Progenitor cell of endocrine pancreas (in vitro differentiated cells): ENCODE measurements around the gene ZNF479. TPM values are rescaled to one million over a fixed set of nuclear protein-coding genes. Genes with fewer than 3 reads are reported as not detected.
"Not testable (repeated sequence)": the region's sequence is repeated elsewhere in the genome, so short reads cannot be mapped to it uniquely, and the experiment has no call there.

Experiments used
- DNase-seq: peaks from one replicate; pipeline ENCODE4 v3.0.0; 2021; ENCODE audit warnings: low spot score; ENCODE audit not compliant: unreplicated experiment
- H3K27ac Mint-ChIP-seq: 2 replicates; pipeline ENCODE4 v1.8.0; 2021; ENCODE audit warnings: mild to moderate bottlenecking, moderate library complexity, mixed read lengths
- H3K27me3 Mint-ChIP-seq: 2 replicates; pipeline ENCODE4 v1.8.0; 2021; ENCODE audit warnings: mixed read lengths
- H3K36me3 Mint-ChIP-seq: 2 replicates; pipeline ENCODE4 v1.8.0; 2022; ENCODE audit warnings: mixed read lengths; ENCODE audit not compliant: insufficient read depth
- H3K4me1 Mint-ChIP-seq: 2 replicates; pipeline ENCODE4 v1.8.0; 2021; ENCODE audit warnings: low read depth, mixed read lengths
- H3K4me3 Mint-ChIP-seq: 2 replicates; pipeline ENCODE4 v1.8.0; 2021; ENCODE audit warnings: low read depth, mild to moderate bottlenecking, moderate library complexity, mixed read lengths
- H3K9me3 Mint-ChIP-seq: 2 replicates; pipeline ENCODE4 v1.8.0; 2021; ENCODE audit warnings: low read depth, mixed read lengths
- CTCF ChIP-seq: fragments of 200-600 bp; sonication (generic); IDR thresholded peaks from one replicate; pipeline ENCODE4 v1.5.0; 2021; ENCODE audit warnings: antibody characterized with exemption, mild to moderate bottlenecking; ENCODE audit not compliant: unreplicated experiment
- total RNA-seq: library from RNA; stranded (reverse); gene quantifications from 2 replicates; pipeline ENCODE4 v1.2.1, GENCODE V29; 2021

ZNF479 gene
- total RNA-seq, 1 donor from 2014 or later: not detected

- Mint-ChIP-seq H3K27ac (no peak overlapping the region), H3K36me3 (no peaks in the 10 kb centered on the region), H3K27me3 (no peaks in the 10 kb centered on the region), H3K4me1 (no peaks in the 10 kb centered on the region), H3K4me3 (no peak overlapping the region), H3K9me3 (peaks cover 12% of the 10 kb centered on the region)
- DNase-seq: no peak
- no peak for TF ChIP-seq CTCF
Measured at GRCh38 chr7:57177856-57178767, 45.9 kb upstream of the ZNF479 start.

- H3K4me1 Mint-ChIP-seq: no peaks in the 10 kb centered on the region
Measured at GRCh38 chr7:57176928-57177635, 44.8 kb upstream of the ZNF479 start.

GRCh38 chr7:57165285-57165899 lies 33.2 kb upstream of the ZNF479 start:
- Mint-ChIP-seq H3K4me1 (no peaks in the 10 kb centered on the region), H3K27ac (no peak overlapping the region), H3K36me3 (no peaks in the 10 kb centered on the region), H3K4me3 (no peak overlapping the region), H3K9me3 (peaks cover 38% of the 10 kb centered on the region), H3K27me3 (no peaks in the 10 kb centered on the region)
- DNase-seq: no peak
- TF ChIP-seq CTCF: no peak

More at GRCh38 chr7:57176928-57177635, 44.8 kb upstream of the ZNF479 start:
- Mint-ChIP-seq H3K27me3 (no peaks in the 10 kb centered on the region), H3K4me3 (no peak overlapping the region), H3K27ac (no peak overlapping the region), H3K36me3 (no peaks in the 10 kb centered on the region), H3K9me3 (peaks cover 10% of the 10 kb centered on the region)
- TF ChIP-seq CTCF: no peak
- DNase-seq: no peak

GRCh38 chr7:57120123-57120784 lies 12.0 kb downstream of the ZNF479 start:
- H3K9me3 Mint-ChIP-seq: peaks cover 20% of the 10 kb centered on the region
- H3K27me3 Mint-ChIP-seq, H3K27ac Mint-ChIP-seq, H3K36me3 Mint-ChIP-seq, H3K4me3 Mint-ChIP-seq, DNase-seq, H3K4me1 Mint-ChIP-seq: not testable (repeated sequence)
